HG03025 (cell line): Measurements from ENCODE around the gene GNAQ.
"Not testable (repeated sequence)": the region's sequence is repeated elsewhere in the genome, so short reads cannot be mapped to it uniquely, and the experiment has no call there.

Experiments
- ATAC-seq: cut with Tn5 transposase; IDR thresholded peaks from one replicate; pipeline ENCODE4 v1.9.1; 2021; ENCODE audit warnings: mild to moderate bottlenecking, moderate library complexity; ENCODE audit not compliant: unreplicated experiment, low FRiP score

The GNAQ gene

GRCh38 chr9:77759391-77759790 is 272.2 kb downstream of the GNAQ start:
- ATAC-seq: no peak

- no peak for ATAC-seq
Observed at GRCh38 chr9:77756449-77756848, 275.2 kb downstream of the GNAQ start.

GRCh38 chr9:77753180-77753579 is 278.4 kb downstream of the GNAQ start:
- ATAC-seq: no peak

GRCh38 chr9:77752554-77752953 is 279.1 kb downstream of the GNAQ start:
- ATAC-seq: no peak

- ATAC-seq: no peak
Observed at GRCh38 chr9:77751341-77752091, 280.1 kb downstream of the GNAQ start.

GRCh38 chr9:77750981-77751340 is 280.6 kb downstream of the GNAQ start:
- ATAC-seq: no peak

- no peak for ATAC-seq
Observed at GRCh38 chr9:77750284-77750683, 281.3 kb downstream of the GNAQ start.

- ATAC-seq: no peak
Observed at GRCh38 chr9:77748214-77748772, 283.3 kb downstream of the GNAQ start.

GRCh38 chr9:77747163-77747562 is 284.4 kb downstream of the GNAQ start:
- ATAC-seq: no peak

- no peak for ATAC-seq
Observed at GRCh38 chr9:77744841-77745430, 286.7 kb downstream of the GNAQ start.

- ATAC-seq: no peak
Observed at GRCh38 chr9:77743386-77743785, 288.2 kb downstream of the GNAQ start.

- ATAC-seq: no peak
Observed at GRCh38 chr9:77738932-77739331, 292.7 kb downstream of the GNAQ start.

GRCh38 chr9:77735494-77735893 is 296.1 kb downstream of the GNAQ start:
- ATAC-seq: no peak

GRCh38 chr9:77731930-77732329 is 299.7 kb downstream of the GNAQ start:
- ATAC-seq: no peak

GRCh38 chr9:77731008-77731698 is 300.5 kb downstream of the GNAQ start:
- ATAC-seq: no peak

- ATAC-seq: no peak
Observed at GRCh38 chr9:77729177-77729576, 302.4 kb downstream of the GNAQ start.

- ATAC-seq: no peak
Observed at GRCh38 chr9:77726814-77727213, 304.8 kb downstream of the GNAQ start.

GRCh38 chr9:77726289-77726688 is 305.3 kb downstream of the GNAQ start:
- no peak for ATAC-seq

GRCh38 chr9:77725820-77726219 is 305.8 kb downstream of the GNAQ start:
- ATAC-seq: no peak

GRCh38 chr9:77725046-77725694 is 306.4 kb downstream of the GNAQ start:
- no peak for ATAC-seq

- not testable (repeated sequence) for ATAC-seq
Observed at GRCh38 chr9:77721156-77721555, 310.5 kb downstream of the GNAQ start.
